NCI-H1694 treated with DMSO at 0.1 percent for 48 hours (cell line): ENCODE results near the gene NREP.

Experiments used
- DNase-seq: peaks from one replicate; lab custom pipeline; 2025; lab: John Stamatoyannopoulos, UW

NREP gene

DNA sequence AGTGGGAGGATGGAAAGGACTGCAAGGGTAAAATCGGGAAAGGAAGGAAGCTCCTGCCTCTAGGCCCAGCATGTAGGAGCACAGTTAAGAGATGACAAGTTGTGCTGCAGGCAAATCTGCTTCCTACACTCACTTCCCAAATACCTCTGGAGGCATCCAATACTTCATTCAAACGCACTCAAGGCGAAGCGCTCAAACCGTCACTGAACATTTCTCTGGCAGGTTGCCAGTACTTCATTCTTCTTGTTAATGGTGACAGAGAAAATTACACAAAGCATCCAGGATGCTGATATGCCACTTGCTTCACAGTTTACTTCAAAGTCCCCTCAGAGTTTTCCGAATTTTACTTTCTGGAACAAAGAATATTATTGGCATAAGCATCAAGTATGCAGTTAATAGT is 59.8 kb downstream of the NREP start:
- DNase-seq, result peak; percentile 19

DNA sequence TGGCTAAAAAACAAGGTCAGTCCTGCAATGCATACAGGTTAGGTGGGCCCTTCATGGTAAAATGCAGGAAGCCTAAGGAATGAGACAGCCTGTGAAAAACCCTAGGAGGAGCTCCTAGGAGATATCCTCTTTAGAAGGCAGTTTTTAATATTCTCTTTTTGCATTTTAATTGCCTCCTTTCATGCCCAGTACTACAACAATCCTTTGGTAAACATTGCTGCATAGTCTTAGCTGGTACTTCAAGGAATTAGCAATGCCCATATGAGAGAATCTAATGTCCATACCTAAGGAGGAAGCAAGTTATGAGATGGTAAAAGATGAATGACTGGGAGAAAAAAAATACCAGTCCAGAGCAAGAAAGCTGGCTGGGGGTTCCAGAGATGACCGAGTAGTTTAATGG is 61.0 kb downstream of the NREP start:
- DNase-seq, result no peak

DNA sequence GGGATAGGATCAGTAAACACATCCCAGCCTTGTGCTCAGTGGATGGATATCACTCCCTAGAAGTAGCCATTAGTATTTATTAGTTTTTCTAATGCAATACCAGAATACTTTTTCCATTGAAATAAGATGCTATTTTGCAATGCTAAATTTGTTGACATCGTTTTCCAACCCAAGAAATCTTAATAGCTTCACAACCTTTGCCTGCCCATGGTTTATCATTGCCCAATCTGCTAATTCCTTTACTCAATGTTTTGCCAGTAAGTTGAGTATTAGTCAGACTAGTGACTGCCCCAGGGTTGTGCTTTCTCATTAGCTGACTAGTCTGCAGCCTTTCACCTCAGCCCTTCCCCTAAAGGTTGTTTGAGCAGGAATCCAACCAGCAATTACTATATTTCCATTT is 62.9 kb downstream of the NREP start:
- DNase-seq, result no peak

DNA sequence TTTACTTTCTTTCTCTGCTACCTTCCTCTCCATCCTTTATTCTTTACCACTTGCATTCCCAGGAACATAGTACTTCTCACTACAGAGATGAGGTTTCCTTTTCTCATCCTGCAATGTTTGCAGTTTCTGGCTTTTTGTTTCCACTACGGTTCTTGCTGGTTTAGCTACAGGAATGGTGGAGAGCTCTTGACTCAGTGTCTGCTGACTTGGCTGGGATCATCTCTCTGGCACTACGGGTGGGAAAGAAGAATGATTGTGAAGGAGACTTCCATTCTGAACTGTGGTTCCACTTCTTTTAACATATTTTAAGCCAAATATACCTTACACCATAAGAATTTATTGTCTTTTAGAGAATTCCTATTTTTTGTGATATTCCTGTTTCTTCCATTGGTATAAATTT is 65.1 kb downstream of the NREP start:
- no peak for DNase-seq

DNA sequence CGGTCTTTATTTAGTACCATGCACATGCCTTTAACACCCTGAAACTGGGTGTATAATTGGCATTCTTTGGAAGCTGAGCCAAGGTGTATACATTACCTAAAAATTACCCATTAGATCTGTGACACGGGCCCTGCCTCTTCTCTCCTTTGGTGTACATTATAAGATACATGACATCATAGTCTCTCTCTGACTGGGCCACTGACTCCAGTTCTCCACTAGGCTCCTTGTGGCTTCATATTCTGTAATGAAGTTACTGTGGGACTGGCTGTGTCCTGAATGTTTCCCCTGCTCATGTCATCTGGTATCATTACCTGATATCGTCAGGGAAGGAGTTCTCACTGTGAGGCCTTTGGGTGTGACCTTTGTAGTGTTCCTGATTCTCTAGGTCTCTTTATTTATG is 65.5 kb downstream of the NREP start:
- DNase-seq, result no peak

DNA sequence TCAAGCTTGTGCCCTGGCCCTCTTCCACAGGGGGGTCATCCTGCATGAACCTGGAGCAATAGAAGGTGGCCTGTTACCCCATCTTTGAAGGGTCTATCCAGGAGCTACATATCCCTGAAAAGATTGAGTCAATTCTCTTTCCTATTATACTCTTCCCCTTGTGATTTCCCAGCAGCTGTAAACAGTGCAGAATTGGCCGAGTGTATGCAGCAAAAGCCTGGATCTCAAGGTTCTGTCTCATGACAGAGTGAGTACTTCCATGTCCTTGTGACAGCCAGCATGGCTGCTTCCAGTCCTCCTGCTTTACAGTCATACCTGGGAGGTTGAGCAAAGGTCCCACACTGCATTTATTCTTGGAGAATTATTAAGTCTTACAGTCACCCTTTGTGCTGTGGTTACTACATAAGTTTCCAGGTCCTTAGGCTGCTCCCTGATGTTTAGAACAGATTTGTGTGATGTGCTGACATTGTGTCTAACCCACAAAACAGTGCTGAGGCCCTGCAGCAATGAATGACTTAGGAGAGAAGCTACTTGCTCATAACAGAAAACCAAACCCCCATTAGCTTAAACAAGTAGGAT is 67.5 kb downstream of the NREP start:
- DNase-seq, result no peak

DNA sequence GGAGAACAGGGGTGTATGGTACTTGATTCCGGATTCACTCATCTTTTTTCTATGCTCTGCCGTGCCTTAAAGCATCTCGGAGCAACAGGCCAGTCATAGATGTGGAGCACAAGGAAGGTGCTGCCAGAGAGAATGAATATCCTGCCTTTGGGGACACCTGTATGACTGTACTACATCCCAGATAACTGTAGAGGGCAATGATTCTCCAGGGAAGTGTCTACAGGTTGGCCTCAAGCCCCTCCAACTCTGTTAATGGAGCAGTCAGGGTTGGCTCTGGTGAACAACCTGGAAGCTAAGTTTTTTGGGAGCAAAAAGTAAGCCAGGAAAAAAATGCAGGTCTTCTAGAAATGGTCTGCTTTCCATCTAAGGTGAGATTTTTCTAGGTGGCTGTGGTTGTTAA is 71.0 kb downstream of the NREP start:
- peak; percentile 8 for DNase-seq

DNA sequence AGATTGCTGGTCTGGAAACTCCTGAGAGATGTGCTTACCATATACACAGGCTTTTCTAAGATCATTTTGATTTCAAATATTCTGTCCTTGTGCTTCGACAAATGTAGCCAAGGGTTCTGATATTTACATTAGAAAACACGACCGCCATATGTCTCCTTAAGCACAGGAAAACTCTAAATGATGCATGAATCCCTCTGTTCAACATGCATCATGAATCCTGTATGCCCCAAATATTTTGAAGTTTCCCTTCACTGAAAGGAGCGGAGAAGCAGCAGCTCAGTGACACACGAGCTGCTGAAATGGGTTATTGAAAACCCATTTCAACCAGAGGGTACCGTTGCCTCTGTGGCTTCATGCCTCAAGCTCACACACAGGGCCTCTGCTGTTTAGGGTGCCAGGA is 74.4 kb downstream of the NREP start:
- DNase-seq, result no peak

DNA sequence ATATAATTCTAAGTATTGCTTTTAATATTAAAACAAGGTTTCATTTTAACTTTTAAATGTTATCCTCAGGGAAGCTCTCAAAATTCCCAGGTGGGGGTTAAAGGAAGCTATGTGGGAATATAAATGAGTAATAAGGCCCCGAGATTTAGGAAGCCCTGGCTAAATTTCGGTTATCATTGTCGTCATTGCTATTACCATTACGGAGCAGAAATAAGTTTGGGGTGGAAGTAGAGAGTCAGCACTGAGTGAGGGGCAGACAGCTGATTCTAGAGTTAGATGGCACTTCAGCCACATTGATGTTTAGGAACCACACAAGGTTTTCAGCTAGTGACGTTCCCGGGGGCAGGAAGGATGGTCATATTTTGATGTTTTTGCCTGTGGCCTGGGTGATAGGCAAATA is 74.9 kb downstream of the NREP start:
- DNase-seq, result no peak

DNA sequence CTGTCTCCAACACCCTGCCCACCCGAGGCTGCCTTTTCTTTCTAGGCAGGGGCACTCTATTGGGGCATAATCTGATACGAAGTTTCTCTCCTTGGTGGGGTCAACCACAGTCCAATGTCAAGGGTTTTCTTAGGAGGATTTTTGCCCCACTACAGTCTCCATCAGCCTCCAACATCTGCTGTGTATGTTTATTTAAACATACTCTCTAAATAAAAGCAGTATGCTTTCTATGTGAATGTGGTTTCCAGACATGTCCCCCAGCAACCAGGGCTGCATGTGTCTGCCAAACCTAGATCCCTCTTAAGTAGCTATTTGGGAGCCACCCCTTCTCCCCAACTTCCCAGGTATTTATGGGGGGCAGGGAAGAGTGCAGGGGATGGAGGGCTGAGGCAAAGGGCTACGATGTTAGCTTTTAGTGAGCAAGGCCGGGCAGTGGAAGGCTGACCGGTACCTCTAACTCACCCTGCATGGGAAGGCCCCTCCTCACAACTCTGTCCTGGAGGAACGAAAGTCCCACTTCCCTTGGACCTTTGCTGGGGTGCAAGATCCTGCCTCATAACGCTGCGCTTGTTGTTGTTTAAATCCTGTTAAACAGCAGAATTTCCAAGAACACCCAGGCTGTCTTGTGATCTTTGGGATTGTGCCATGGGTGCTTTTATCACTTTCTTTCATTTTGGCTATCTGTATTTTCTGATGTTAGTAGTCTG is 75.4 kb downstream of the NREP start:
- DNase-seq, result peak; percentile 28

DNA sequence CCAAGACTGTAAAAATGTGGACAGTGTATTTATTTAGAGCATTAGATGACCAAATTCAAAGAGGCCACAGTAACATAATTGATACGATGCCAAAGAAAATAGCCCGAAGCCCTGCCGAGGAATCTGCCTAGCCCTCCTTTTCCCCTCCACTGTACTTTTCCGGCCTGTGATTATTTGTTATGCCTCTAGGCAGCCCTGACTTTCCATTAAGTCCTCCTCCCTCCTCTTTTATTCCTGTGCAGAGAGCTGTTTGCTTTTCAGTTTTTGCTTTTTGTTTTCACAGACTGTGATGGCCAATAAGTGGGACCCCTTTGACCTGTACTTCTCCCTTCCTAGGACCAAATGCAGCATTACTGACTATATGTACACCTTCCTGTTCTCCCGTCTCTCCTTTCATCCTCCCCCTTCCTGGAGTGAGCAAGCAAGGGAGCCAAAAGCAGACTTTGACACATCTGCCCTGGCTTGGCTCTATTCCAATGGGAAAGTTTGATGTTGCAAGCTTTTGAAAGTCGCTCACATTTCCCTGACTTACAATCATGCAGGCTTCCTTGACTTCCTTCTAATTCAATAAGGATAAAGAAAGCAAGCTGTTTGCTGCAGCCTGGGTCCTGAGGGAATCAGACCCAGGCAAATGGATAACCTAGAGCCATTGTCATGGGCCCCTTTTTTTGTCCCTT is 76.1 kb downstream of the NREP start:
- DNase-seq, result peak; percentile 53

DNA sequence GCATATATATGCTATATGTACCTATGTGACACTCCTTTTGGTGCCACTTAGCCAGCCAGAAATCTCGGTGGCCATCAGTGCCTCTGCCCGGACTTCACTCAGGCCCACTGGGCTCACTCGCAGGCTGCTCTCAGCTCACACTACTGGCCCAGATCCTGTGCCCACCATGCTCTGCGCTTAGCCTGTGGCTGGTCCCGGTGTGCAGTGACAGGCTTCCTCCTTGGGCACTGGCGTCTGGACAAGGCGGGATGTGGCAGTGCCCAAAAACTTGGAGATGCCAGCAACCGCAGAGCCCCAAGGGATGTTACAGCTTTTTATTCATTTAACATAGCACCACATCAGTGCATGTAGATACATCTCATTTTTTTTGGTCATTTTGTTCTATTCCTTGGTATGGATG is 77.4 kb downstream of the NREP start:
- DNase-seq, result no peak
